GM12873 (cell line): ENCODE data around the gene COL26A1.
A peak's percentile ranks its signal among the peaks of the same experiment; 100 is the strongest.

Experiments
- TF ChIP-seq, protein P1 (sequence below): IDR thresholded peaks from 2 replicates; pipeline ENCODE4 v1.5.1; 2012; ENCODE audit warnings: low read depth, mild to moderate bottlenecking, moderate library complexity, low read length, control low read depth; ENCODE audit not compliant: insufficient read depth; ENCODE audit errors: missing control alignments

Gene COL26A1

DNA sequence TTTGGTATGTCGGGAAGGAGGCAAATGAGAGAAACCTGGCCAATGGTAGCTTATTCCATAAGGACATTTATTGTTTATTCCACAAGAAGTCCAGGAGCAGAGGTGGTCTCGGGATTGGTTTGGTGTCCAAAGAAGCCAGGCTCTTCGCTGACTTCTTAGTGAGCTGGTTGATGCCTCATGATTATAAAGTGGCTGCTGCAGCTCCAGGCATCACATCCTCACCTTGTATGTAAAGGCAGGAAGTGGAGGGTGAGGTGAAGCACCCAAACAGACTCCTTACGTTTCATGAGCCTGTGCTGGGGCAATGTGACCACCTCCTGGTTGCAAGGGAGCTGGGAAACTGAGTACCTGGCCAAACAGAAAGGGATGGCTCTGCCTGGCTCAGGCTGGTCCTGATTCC is 174.0 kb downstream of the COL26A1 start:
- TF ChIP-seq, protein P1, sequence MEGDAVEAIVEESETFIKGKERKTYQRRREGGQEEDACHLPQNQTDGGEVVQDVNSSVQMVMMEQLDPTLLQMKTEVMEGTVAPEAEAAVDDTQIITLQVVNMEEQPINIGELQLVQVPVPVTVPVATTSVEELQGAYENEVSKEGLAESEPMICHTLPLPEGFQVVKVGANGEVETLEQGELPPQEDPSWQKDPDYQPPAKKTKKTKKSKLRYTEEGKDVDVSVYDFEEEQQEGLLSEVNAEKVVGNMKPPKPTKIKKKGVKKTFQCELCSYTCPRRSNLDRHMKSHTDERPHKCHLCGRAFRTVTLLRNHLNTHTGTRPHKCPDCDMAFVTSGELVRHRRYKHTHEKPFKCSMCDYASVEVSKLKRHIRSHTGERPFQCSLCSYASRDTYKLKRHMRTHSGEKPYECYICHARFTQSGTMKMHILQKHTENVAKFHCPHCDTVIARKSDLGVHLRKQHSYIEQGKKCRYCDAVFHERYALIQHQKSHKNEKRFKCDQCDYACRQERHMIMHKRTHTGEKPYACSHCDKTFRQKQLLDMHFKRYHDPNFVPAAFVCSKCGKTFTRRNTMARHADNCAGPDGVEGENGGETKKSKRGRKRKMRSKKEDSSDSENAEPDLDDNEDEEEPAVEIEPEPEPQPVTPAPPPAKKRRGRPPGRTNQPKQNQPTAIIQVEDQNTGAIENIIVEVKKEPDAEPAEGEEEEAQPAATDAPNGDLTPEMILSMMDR: no peak

DNA sequence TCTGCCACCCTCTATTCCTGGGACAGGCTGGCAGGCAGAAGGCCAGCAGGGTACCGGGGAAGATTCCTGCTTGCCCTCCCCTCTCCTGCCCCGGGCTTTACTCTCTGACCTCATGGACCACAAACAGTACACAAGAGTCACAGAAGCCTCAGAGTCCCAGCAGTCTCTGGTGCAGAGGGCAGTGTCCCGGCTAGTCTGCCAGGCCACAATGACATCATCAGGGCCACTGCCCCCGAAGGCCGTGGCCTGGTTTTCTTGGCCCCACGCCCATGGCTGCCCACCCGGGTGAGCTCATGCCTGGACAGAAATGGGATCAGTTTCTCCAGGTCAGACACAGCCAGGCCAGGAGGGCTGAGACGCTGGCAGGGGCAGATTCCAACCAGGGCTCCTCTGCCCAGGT is 174.5 kb downstream of the COL26A1 start:
- TF ChIP-seq, protein P1: no peak

DNA sequence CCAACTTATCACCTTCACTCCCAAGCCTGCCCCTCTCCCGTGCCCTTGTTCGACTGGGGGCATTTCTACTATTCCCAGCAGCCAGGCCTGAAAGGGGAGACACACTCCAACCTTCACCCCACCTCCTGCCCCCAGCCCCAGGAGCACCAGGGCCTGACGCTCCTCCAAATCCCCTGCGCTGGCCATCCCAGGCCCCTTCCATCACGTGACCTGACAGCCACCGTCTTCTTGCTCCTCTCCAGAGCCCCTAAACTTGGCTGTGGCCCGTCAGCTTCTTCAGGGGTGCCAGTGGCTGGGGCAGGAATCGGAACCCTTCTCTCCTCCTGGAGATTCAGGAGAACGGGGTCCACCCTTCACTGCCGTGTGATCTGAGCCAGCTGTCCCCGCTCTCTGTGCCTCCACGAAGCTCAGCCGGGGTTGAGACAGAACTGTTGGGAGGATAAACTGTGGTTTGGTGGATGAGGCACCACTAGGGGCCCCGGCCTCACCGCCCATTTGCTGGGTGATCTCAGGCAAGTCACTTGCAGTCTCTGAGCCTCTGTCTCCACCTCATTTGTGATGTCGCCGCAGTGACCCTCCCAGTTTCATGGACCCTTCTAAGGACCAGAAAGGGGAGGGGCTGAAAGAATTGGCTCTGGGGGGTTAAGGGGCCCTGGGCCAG is 175.4 kb downstream of the COL26A1 start:
- TF ChIP-seq, protein P1: no peak

DNA sequence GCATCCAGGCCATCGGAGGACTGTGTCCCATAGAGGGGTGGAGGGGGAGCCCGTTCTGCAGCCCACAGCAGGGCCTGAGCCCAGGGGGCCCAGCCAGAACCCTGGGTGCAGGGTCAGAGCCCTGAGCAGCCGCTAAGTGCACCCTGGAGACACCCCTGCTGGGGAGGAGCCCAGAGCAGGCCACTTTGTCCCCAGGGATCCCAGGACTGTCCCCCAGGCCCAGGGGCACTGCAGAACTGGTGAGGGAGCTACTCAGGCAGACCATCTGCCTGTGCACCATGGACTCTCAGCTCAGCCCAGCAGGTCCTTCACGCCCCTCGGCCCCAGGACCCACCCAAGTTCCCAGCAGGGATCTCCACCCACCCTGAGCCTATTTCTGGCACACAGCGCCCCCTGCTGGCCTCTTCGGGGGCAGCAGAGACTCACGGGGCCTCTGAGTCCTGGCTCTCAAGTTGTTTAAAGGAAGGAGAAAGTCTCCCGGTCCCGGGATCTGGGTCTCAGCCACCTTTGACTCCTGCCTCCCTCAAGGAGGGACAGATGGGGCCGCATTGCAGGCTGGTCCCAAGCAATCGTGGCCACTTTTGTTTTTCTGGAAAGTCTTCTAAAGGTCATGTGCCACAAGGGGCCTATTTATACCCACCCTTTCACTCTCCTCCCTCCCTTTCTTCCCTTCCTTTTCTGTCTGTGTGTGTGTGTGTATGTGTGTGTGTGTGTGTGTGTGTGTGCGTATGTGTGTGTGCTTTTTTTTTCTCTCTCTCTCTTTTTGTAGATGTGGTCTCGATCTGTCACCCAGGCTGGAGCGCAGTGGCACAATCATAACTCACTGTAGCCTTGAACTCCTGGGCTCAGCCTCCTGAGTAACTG is 176.2 kb downstream of the COL26A1 start:
- TF ChIP-seq, protein P1: peak; percentile 85

DNA sequence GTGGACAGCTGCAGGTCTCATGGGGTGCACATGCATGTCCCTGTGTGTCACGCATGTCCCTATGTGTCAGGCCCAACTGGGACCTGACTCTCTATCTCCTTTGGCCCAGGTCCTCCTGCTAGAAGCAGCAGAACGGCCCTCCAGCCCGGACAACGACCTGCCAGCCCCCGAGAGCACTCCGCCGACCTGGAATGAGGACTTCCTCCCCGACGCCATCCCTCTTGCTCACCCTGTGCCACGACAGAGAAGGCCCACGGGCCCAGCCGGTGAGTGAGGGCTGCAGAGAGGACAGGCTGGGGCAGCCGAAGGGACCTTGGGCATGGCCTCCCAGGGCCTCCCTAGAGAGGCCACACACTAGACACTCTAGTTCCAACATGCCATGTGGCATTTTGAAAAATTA is 177.1 kb downstream of the COL26A1 start:
- TF ChIP-seq, protein P1: no peak

DNA sequence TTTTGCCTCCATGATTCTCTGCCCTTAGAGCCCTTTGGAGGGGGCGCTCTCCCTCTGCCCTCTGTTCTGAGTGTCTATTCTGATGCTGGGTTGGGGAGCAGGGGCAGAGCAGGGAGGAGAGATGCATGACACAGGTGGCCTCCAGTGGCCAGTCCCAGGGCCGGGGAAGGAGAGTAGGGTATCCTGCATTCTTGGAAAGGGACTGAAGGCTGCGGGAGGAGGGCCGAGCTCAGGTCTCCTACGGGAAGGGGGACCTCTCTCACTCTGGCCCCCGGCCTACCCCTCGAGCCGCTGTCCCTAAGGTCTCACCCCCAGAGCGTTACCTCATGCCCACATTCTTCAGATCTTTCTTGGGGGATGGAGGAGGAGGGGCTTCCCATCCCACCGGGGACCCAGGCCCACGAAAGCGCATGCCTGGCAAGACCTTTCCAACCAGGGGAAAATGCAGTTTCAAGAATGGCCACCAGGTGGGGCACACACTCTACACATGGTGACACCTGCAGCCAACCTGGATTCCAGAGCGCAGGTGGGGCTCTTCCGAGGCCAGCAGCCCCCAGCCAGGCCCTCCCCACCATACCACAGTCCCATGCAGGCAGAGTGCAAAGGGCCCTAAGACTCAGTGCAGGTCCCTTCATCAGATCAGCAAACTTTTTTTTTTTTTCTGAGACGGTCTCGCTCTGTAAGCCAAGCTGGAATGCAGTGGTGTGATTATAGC is 180.0 kb downstream of the COL26A1 start:
- TF ChIP-seq, protein P1: peak; percentile 91

DNA sequence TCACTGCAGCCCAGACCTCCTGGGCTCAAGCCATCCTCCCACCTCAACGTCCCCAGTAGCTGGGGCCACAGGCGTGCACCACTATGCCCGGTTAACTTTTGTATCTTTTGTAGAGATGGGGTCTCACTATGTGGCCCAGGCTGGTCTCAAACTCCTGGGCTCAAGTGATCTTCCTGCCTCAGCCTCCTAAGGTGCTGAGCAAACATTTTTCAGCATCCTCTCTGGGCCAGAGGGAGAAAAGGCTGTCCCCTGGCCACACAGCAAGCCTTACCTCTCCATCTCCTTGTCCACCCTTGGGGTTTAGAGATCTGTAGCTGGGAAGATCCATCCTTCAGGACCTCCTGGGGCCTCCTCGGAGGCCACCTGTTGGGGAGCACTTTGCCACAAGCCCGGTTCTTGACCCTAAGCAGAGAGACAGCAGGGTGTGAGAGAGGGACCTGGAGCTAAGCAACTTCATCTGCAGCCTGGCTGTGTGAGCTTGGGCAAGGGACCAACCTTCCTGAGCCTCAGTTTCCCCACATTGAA is 180.6 kb downstream of the COL26A1 start:
- TF ChIP-seq, protein P1: no peak
